DLD1 (cell line): ENCODE results near the gene PHF21B.

Experiments
- in situ Hi-C: cut with HindIII; loops from 2 replicates; pipeline ENCODE4 v1.10.0; 2017; ENCODE audit warnings: low sequenced_read_pairs

The PHF21B gene

GRCh38 chr22:44938886-44939285, 70.9 kb downstream of the PHF21B start:
- in situ Hi-C loops, result loop anchor here (5.0 kb wide), 1 partner anchor 43 kb away; no protein-coding TSS in a partner anchor

- in situ Hi-C loops, result loop anchor here (5.0 kb wide), 1 partner anchor 45 kb away; no protein-coding TSS in a partner anchor
Measured at GRCh38 chr22:44937216-44937615, 72.6 kb downstream of the PHF21B start.

GRCh38 chr22:44936201-44936600, 73.6 kb downstream of the PHF21B start:
- in situ Hi-C loops, result loop anchor here (5.0 kb wide), 1 partner anchor 46 kb away; no protein-coding TSS in a partner anchor

GRCh38 chr22:44935724-44936123, 74.1 kb downstream of the PHF21B start:
- in situ Hi-C loops, result loop anchor here (5.0 kb wide), 1 partner anchor 47 kb away; no protein-coding TSS in a partner anchor

- in situ Hi-C loops, result no loop called here
Measured at GRCh38 chr22:44934454-44934735, 75.4 kb downstream of the PHF21B start.

GRCh38 chr22:44933666-44934453, 75.9 kb downstream of the PHF21B start:
- in situ Hi-C loops, result no loop called here

- in situ Hi-C loops, result no loop called here
Measured at GRCh38 chr22:44932493-44932892, 77.3 kb downstream of the PHF21B start.

- in situ Hi-C loops, result no loop called here
Measured at GRCh38 chr22:44931766-44932165, 78.0 kb downstream of the PHF21B start.

- in situ Hi-C loops, result no loop called here
Measured at GRCh38 chr22:44931077-44931540, 78.7 kb downstream of the PHF21B start.

GRCh38 chr22:44930711-44931035, 79.1 kb downstream of the PHF21B start:
- in situ Hi-C loops, result no loop called here

- in situ Hi-C loops, result no loop called here
Measured at GRCh38 chr22:44930016-44930710, 79.6 kb downstream of the PHF21B start.

- in situ Hi-C loops, result no loop called here
Measured at GRCh38 chr22:44929359-44930015, 80.3 kb downstream of the PHF21B start.

- in situ Hi-C loops, result no loop called here
Measured at GRCh38 chr22:44928711-44929358, 81.0 kb downstream of the PHF21B start.

GRCh38 chr22:44928136-44928463, 81.7 kb downstream of the PHF21B start:
- in situ Hi-C loops, result no loop called here

- in situ Hi-C loops, result no loop called here
Measured at GRCh38 chr22:44927463-44928135, 82.2 kb downstream of the PHF21B start.

GRCh38 chr22:44926491-44927415, 83.1 kb downstream of the PHF21B start:
- in situ Hi-C loops, result no loop called here

- in situ Hi-C loops, result no loop called here
Measured at GRCh38 chr22:44926124-44926475, 83.7 kb downstream of the PHF21B start.

- in situ Hi-C loops, result no loop called here
Measured at GRCh38 chr22:44925465-44926123, 84.2 kb downstream of the PHF21B start.

GRCh38 chr22:44924710-44925109, 85.1 kb downstream of the PHF21B start:
- in situ Hi-C loops, result no loop called here
